Stimulated activated CD4-positive, alpha-beta T cell treated with anti-CD3 and anti-CD28 coated beads, Interleukin-4, amount 100 ng/mL, for 48 hours (primary cell): Measurements from ENCODE around the gene HORMAD2.
"Not testable (repeated sequence)": the region's sequence is repeated elsewhere in the genome, so short reads cannot be mapped to it uniquely, and the experiment has no call there.

ENCODE experiments used
- DNase-seq, 2 donors: peaks; one replicate each; pipeline ENCODE4 v3.0.0-alpha.2; 2020; ENCODE audit warnings: low read depth in 2 of 2

The HORMAD2 gene

DNA sequence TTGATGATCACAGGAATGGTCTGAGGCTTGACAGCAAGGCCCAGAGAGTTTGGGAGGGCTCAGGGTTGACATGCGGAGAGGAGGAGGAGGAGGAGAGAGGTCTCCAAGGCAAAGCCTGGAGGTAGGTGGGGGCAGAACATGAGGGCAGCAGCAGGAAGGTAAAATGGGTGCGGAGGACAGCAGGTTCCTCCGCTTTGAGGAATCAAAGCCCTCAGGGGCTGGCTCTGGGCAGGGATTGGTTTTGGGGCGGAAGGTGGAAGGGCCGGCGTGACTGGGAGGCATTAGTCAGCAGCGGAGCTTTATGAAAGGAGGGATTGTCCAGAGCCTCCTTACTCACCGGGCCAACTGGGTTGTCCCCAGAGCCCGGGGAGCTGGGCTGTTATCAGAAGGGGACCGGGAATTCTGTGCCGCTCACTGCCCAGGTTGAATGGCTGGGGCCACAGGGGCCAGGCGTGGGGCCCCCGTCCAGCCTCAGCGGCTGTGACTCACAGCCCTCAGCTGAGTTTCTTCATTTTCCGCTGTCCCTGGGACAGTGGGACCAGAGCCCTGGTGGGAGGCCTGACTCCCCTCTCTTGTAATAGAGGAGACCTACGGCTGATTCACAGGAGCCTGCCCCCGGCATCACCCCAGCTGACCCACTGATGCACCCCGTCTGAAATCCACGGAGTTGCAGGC is 130.1 kb downstream of the HORMAD2 start:
- DNase-seq, result no peak

DNA sequence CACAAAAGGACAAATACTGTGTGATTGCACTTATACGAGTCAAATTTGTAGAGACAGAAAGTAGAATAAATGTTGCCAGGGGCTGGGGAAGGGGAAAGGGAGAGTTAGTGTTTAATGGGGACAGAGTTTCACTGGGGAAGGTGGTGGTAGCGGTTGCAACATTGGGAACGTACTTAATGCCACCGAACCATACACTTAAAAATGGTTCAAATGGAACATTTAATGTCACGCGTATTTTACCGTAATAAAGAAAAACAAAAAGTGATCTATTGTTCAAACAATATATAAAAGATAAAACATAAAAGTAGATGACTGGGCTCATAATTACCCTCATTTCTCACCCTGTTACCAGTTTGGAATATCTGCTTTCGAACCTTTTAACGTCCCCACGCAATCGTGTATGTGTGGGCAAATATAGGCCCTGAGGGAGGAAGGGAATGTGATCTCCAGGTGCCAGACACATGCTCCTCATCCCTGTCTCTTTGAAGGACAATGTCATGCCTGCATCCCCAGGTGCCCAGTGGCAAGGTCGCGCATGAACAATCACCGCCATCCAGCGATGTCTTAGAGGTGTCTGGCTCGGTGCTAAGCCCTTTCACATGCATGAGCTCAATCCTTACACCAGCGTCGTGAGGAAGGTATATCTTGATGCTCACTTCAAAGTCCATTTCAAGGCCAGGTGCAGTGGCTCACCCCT is 131.0 kb downstream of the HORMAD2 start:
- no peak for DNase-seq

DNA sequence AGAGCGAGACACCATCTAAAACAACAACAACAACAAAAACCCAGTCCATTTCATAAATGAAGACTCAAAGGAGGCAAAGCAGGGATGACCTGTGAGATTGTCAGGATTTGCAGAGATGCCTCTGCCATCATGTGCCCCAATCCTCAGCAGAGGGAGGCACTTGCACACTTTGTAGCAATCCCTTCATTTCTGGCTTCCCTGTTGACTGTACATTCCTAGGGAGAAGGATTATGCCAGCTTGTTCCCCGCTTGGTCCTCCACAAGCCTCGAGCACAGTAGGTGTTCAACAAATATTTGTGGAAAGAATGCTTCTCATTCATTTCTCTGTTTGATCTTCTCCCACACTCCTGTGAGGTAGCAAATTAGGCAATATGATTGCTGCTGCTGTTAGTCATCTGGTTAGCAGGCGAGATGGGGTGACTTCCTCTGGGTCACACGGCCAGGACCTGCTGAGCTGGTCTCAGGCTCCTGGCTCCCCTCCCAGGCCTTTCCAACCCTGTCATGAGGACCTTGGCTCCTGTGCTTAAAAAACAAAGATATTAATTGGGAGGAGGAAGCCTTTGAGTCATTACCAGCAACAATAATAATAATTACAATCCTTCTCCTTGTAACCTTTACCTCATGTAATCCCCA is 132.2 kb downstream of the HORMAD2 start:
- DNase-seq, result no peak

- no peak for DNase-seq
Observed at GRCh38 chr22:30212996-30213441, 132.8 kb downstream of the HORMAD2 start.

GRCh38 chr22:30214703-30215407 is 134.6 kb downstream of the HORMAD2 start:
- no peak for DNase-seq

DNA sequence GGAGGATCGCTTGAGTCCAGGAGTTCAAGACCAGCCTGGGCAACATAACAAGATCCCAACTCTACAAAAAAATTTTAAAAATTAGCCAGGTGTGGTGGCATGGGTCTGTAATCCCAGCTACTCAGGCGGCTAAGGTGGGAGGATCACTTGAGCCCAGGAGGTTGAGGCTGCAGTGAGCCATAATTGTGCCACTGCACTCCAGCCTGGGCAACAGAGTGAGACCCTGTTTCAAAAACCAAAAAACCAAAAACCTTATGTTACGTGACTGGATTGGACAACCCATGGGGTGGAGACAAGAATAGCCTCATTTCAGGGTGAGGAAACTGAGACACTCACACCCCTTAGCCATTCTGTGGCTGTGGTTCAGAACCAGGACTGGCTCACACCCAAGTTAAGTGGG is 136.0 kb downstream of the HORMAD2 start:
- not testable (repeated sequence) for DNase-seq

DNA sequence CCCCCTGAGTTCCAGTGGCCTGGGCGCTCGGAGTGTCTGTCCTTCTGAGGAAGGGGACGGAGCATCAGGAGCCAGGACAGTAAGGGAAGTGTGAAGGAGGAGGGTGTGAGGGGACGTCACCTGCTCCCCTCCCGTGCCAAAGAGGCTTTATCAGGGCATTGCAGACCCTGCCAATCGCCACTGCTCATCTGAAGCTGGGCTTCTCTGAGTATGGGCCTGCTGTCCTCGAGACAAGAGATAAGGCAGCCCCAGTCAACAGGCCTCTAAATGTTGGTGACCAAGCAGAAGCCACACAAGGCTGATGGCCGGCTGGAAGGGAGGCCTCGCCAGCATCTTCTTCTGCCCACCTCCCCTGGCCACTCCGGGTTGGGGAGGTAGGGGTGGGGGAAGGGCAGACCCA is 136.4 kb downstream of the HORMAD2 start:
- no peak for DNase-seq

GRCh38 chr22:30217698-30218560 is 137.7 kb downstream of the HORMAD2 start:
- DNase-seq, result no peak

- DNase-seq, result no peak
Observed at GRCh38 chr22:30219049-30219654, 138.9 kb downstream of the HORMAD2 start.

DNA sequence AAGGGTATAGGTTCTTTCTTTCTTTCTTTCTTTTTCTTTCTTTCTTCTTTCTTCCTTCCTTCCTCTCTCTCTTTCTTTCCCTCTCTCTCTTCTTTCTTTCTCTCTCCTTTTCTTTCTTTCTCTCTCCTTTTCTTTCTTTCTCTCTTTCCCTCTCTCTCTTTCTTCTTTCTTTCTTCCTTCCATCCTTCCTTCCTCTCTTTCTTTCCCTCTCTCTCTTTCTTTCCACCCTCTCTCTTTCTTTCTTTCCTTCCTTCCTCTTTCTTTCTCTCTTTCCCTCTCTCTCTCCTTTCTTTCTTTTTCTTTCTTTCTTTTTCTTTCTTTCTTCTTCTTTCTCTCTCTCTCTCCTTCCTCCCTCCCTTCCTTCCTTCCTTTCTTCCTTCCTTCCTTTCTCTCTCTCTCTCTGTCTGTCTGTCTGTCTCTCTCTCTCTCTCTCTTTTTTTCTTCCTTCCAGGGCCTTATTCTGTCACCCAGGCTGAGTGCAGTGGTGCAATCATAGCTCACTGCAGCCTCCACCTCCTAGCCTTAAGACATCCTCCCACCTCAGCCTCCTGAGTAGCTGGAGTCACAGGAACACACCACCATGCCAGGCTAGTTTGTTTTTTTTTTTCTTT is 139.5 kb downstream of the HORMAD2 start:
- DNase-seq, result no peak

- no peak for DNase-seq
Observed at GRCh38 chr22:30220338-30221012, 140.2 kb downstream of the HORMAD2 start.

- DNase-seq, result peak in 1 of 2 donors; percentile 22
Observed at GRCh38 chr22:30221121-30221992, 141.1 kb downstream of the HORMAD2 start.

- no peak for DNase-seq
Observed at GRCh38 chr22:30222321-30222720, 142.1 kb downstream of the HORMAD2 start.

DNA sequence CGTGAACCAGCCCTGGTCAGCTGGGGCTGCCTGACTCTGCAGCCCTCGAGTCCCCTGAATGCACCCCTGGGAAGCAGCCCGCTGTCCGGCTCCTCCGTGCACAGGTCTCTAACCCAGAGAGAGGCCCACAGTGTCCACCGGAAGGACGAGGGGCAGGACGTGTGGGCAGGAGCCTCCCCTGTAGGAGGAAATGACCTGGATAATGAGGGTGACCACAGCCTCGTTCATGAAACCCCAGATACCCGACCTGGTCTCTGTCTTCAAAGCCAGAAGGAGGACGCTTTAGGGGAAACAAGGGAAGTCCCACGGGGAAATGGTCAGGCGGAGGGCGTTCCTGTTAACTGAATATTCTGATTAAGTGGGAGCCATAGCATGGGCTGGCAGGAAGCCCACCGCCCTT is 143.0 kb downstream of the HORMAD2 start:
- no peak for DNase-seq

GRCh38 chr22:30224161-30224857 is 144.0 kb downstream of the HORMAD2 start:
- DNase-seq, result no peak

GRCh38 chr22:30225220-30225927 is 145.1 kb downstream of the HORMAD2 start:
- DNase-seq, result no peak

- no peak for DNase-seq
Observed at GRCh38 chr22:30226192-30226832, 146.0 kb downstream of the HORMAD2 start.
